HG03103 (cell line): ENCODE data around the gene KLHL10.
"Not testable (repeated sequence)": the region's sequence is repeated elsewhere in the genome, so short reads cannot be mapped to it uniquely, and the experiment has no call there.

ENCODE experiments used
- ATAC-seq: cut with Tn5 transposase; IDR thresholded peaks from one replicate; pipeline ENCODE4 v1.9.1; 2021; ENCODE audit warnings: low read depth; ENCODE audit not compliant: unreplicated experiment

Gene KLHL10

GRCh38 chr17:41813152-41813680, 24.4 kb upstream of the KLHL10 start:
- no peak for ATAC-seq

GRCh38 chr17:41813699-41814124, 23.9 kb upstream of the KLHL10 start:
- ATAC-seq: no peak

- ATAC-seq: no peak
Measured at GRCh38 chr17:41814195-41814594, 23.4 kb upstream of the KLHL10 start.

- ATAC-seq: no peak
Measured at GRCh38 chr17:41816637-41817320, 20.8 kb upstream of the KLHL10 start.

GRCh38 chr17:41818024-41818423, 19.6 kb upstream of the KLHL10 start:
- ATAC-seq: no peak

- no peak for ATAC-seq
Measured at GRCh38 chr17:41821776-41822175, 15.8 kb upstream of the KLHL10 start.

- no peak for ATAC-seq
Measured at GRCh38 chr17:41822216-41823140, 15.1 kb upstream of the KLHL10 start.

GRCh38 chr17:41823141-41823524, 14.5 kb upstream of the KLHL10 start:
- no peak for ATAC-seq

GRCh38 chr17:41823580-41823979, 14.0 kb upstream of the KLHL10 start:
- ATAC-seq: no peak

GRCh38 chr17:41824086-41824485, 13.5 kb upstream of the KLHL10 start:
- no peak for ATAC-seq

GRCh38 chr17:41825175-41825845, 12.3 kb upstream of the KLHL10 start:
- no peak for ATAC-seq

- ATAC-seq: not testable (repeated sequence)
Measured at GRCh38 chr17:41829961-41830360, 7.7 kb upstream of the KLHL10 start.

- no peak for ATAC-seq
Measured at GRCh38 chr17:41835214-41835799, 2.3 kb upstream of the KLHL10 start.

GRCh38 chr17:41835800-41836549, 1.6 kb upstream of the KLHL10 start, which contains the start of gene NT5C3B:
Gene NT5C3B, minus strand, starts transcription at chr17:41836232. Its CDS starts 39 bp downstream, at chr17:41836193.
- ATAC-seq: no peak

GRCh38 chr17:41836550-41837196, 952 bp upstream of the KLHL10 start:
- ATAC-seq: no peak

GRCh38 chr17:41839448-41839847, 1.8 kb downstream of the KLHL10 start:
- ATAC-seq: not testable (repeated sequence)

GRCh38 chr17:41840781-41841180, 3.2 kb downstream of the KLHL10 start:
- not testable (repeated sequence) for ATAC-seq

GRCh38 chr17:41844971-41845370, 7.3 kb downstream of the KLHL10 start:
- no peak for ATAC-seq

GRCh38 chr17:41848788-41849187, 11.2 kb downstream of the KLHL10 start:
- no peak for ATAC-seq
